HEK293T (cell line): Measurements from ENCODE around the gene AGAP1.
"Not testable (repeated sequence)": the region's sequence is repeated elsewhere in the genome, so short reads cannot be mapped to it uniquely, and the experiment has no call there.

ENCODE experiments used
- ARNT ChIP-seq: fragments of 450-650 bp; IDR thresholded peaks from 2 replicates; pipeline ENCODE4 v1.6.1; 2017; ENCODE audit warnings: mild to moderate bottlenecking
- BHLHE40 ChIP-seq: fragments of 450-650 bp; IDR thresholded peaks from 2 replicates; pipeline ENCODE4 v1.6.1; 2016; ENCODE audit warnings: mild to moderate bottlenecking, moderate library complexity, borderline replicate concordance
- CTBP1 ChIP-seq: fragments of 450-650 bp; IDR thresholded peaks from 2 replicates; pipeline ENCODE4 v1.6.1; 2016; ENCODE audit warnings: borderline replicate concordance
- ELF4 ChIP-seq: fragments of 450-650 bp; IDR thresholded peaks from 2 replicates; pipeline ENCODE4 v1.6.1; 2017; ENCODE audit warnings: antibody characterized with exemption
- FOXK2 ChIP-seq: fragments of 450-650 bp; IDR thresholded peaks from 2 replicates; pipeline ENCODE4 v1.6.1; 2016; ENCODE audit warnings: mild to moderate bottlenecking
- HDGF ChIP-seq: fragments of 450-650 bp; IDR thresholded peaks from 2 replicates; pipeline ENCODE4 v1.6.1; 2017; ENCODE audit warnings: antibody characterized with exemption, borderline replicate concordance
- L3MBTL2 ChIP-seq: fragments of 450-650 bp; conservative IDR thresholded peaks from 2 replicates; pipeline ENCODE4 v1.6.1; 2016; ENCODE audit warnings: mild to moderate bottlenecking
- LEF1 ChIP-seq: fragments of 450-650 bp; IDR thresholded peaks from 2 replicates; pipeline ENCODE4 v1.6.1; 2017; ENCODE audit warnings: mild to moderate bottlenecking, borderline replicate concordance
- NFRKB ChIP-seq: fragments of 450-650 bp; IDR thresholded peaks from 2 replicates; pipeline ENCODE4 v1.6.1; 2016; ENCODE audit warnings: mild to moderate bottlenecking, moderate library complexity
- PKNOX1 ChIP-seq: fragments of 450-650 bp; IDR thresholded peaks from 2 replicates; pipeline ENCODE4 v1.6.1; 2016
- SP1 ChIP-seq: fragments of 450-650 bp; IDR thresholded peaks from 2 replicates; pipeline ENCODE4 v1.6.1; 2017
- SUZ12 ChIP-seq: fragments of 450-650 bp; IDR thresholded peaks from 2 replicates; pipeline ENCODE4 v1.6.1; 2016; ENCODE audit warnings: mild to moderate bottlenecking
- TARDBP ChIP-seq: fragments of 450-650 bp; IDR thresholded peaks from 2 replicates; pipeline ENCODE4 v1.6.1; 2016
- ZNF384 ChIP-seq: fragments of 450-650 bp; IDR thresholded peaks from 2 replicates; pipeline ENCODE4 v1.6.1; 2016

- not testable (repeated sequence) for TF ChIP-seq SUZ12, SP1, BHLHE40, NFRKB, LEF1, FOXK2, L3MBTL2, CTBP1, HDGF, TARDBP, ZNF384, ARNT, ELF4, PKNOX1
Measured at GRCh38 chr2:236062806-236063205, 569.0 kb downstream of the AGAP1 start.
